ENCODE data around the gene CCL18. TPM values are rescaled to one million over a fixed set of nuclear protein-coding genes. Genes with fewer than 3 reads are reported as not detected.
"Not testable (repeated sequence)": the region's sequence is repeated elsewhere in the genome, so short reads cannot be mapped to it uniquely, and the experiment has no call there.

CCL18 gene
- total RNA-seq, 1 donor from 2014 or later, result not detected

- not testable (repeated sequence) for DNase-seq (ENCODE audit: low read depth in 2 of 2)
Measured at GRCh38 chr17:36104246-36104645, 40.2 kb downstream of the CCL18 start.

- no peak for DNase-seq (ENCODE audit: low read depth in 2 of 2)
Measured at GRCh38 chr17:36104701-36105181, 40.7 kb downstream of the CCL18 start.

GRCh38 chr17:36105781-36106492 is 41.9 kb downstream of the CCL18 start:
- DNase-seq (ENCODE audit: low read depth in 2 of 2), result no peak

GRCh38 chr17:36106493-36106835 is 42.4 kb downstream of the CCL18 start:
- no peak for DNase-seq (ENCODE audit: low read depth in 2 of 2)

- DNase-seq (ENCODE audit: low read depth in 2 of 2), result no peak
Measured at GRCh38 chr17:36107660-36108059, 43.6 kb downstream of the CCL18 start.

- not testable (repeated sequence) for DNase-seq (ENCODE audit: low read depth in 2 of 2)
Measured at GRCh38 chr17:36108265-36108664, 44.2 kb downstream of the CCL18 start.

GRCh38 chr17:36111068-36111490 is 47.0 kb downstream of the CCL18 start:
- DNase-seq (ENCODE audit: low read depth in 2 of 2), result no peak

- DNase-seq (ENCODE audit: low read depth in 2 of 2), result no peak
Measured at GRCh38 chr17:36112572-36112971, 48.5 kb downstream of the CCL18 start.

- not testable (repeated sequence) for DNase-seq (ENCODE audit: low read depth in 2 of 2)
Measured at GRCh38 chr17:36113131-36113530, 49.1 kb downstream of the CCL18 start.

- DNase-seq (ENCODE audit: low read depth in 2 of 2), result not testable (repeated sequence)
Measured at GRCh38 chr17:36114971-36115648, 51.0 kb downstream of the CCL18 start.

- not testable (repeated sequence) for DNase-seq (ENCODE audit: low read depth in 2 of 2)
Measured at GRCh38 chr17:36115649-36115977, 51.5 kb downstream of the CCL18 start.

- DNase-seq (ENCODE audit: low read depth in 2 of 2), result no peak
Measured at GRCh38 chr17:36117505-36118382, 53.7 kb downstream of the CCL18 start.

GRCh38 chr17:36118477-36119353 is 54.6 kb downstream of the CCL18 start:
- DNase-seq (ENCODE audit: low read depth in 2 of 2), result no peak

GRCh38 chr17:36120221-36120620 is 56.1 kb downstream of the CCL18 start:
- no peak for DNase-seq (ENCODE audit: low read depth in 2 of 2)

- not testable (repeated sequence) for DNase-seq (ENCODE audit: low read depth in 2 of 2)
Measured at GRCh38 chr17:36121099-36121498, 57.0 kb downstream of the CCL18 start.

Other genes with a start within 250 kb of the CCL18 start
- gene HEATR9, start 195.4 kb upstream of the CCL18 start, total RNA-seq, result not detected in 2 replicates
- gene CCL5, start 183.9 kb upstream of the CCL18 start, total RNA-seq, result 0.20 and 0.65 TPM in 2 replicates
- not detected in 2 replicates for gene RDM1, start 133.5 kb upstream of the CCL18 start, total RNA-seq
- not detected in 2 replicates for gene LYZL6, start 120.6 kb upstream of the CCL18 start, total RNA-seq
- gene CCL16, start 82.8 kb upstream of the CCL18 start, total RNA-seq, result under 0.01 TPM in 1 of 2 replicates, not detected in the other
- 3.9 and 4.6 TPM in 2 replicates for gene CCL14, start 77.5 kb upstream of the CCL18 start, total RNA-seq
- not detected in 2 replicates for gene CCL15, start 62.7 kb upstream of the CCL18 start, total RNA-seq
- 0.65 and 0.99 TPM in 2 replicates for gene CCL23, start 46.3 kb upstream of the CCL18 start, total RNA-seq
- not detected in 2 replicates for gene CCL3, start 25.9 kb downstream of the CCL18 start, total RNA-seq
- not detected in 2 replicates for gene CCL4, start 39.6 kb downstream of the CCL18 start, total RNA-seq
- gene TBC1D3B, start 112.4 kb downstream of the CCL18 start, total RNA-seq, result 0.44 and 0.99 TPM in 2 replicates
- gene CCL3L1, start 132.5 kb downstream of the CCL18 start, total RNA-seq, result not detected in 2 replicates
- gene CCL4L2, start 146.8 kb downstream of the CCL18 start, total RNA-seq, result not detected in 2 replicates
- under 0.01 and 0.22 TPM in 2 replicates for gene TBC1D3I, start 200.3 kb downstream of the CCL18 start, total RNA-seq

Data from lung microvascular endothelial cell (primary cell).